ENCODE data around the gene KLK14. TPM values are rescaled to one million over a fixed set of nuclear protein-coding genes. Genes with fewer than 3 reads are reported as not detected.

KLK14 gene
- total RNA-seq, 4 donors from 2014 or later: 0.82 TPM; not detected in 3

GRCh38 chr19:51031880-51032225 lies 50.8 kb downstream of the KLK14 start:
- Histone ChIP-seq H3K27me3 (peaks cover 20% of the 10 kb centered on the region), H3K36me3 (no peaks in the 10 kb centered on the region), H3K27ac (no peak overlapping the region), H3K9me3 (no peaks in the 10 kb centered on the region), H3K4me3 (no peak overlapping the region), H3K4me1 (no peaks in the 10 kb centered on the region)
- intact Hi-C loops (cut with DNase I; ENCODE audit: low total_unique reads) (no loop called here), in situ Hi-C loops (cut with MboI; ENCODE audit: low pct_ligation_motif_present in 1 of 4, low pct_unique_long_range_greater_than_20kb in 1 of 4, low sequenced_read_pairs in 3 of 4) (no loop called here)
- no peak for DNase-seq
- TF ChIP-seq EP300 (IDR thresholded peaks at IDR 0.05; ENCODE audit: low read depth): no peak
- no peak for TF ChIP-seq CTCF (IDR thresholded peaks at IDR 0.05)
- TF ChIP-seq POLR2A (IDR thresholded peaks at IDR 0.05): no peak
- TF ChIP-seq POLR2AphosphoS5 (IDR thresholded peaks at IDR 0.05): no peak
- 94 to 100% methylated on average over 4 to 18 of the region's 28 CpGs for WGBS, 2 donors (ENCODE audit: low coverage in 1 of 2)

- intact Hi-C loops (cut with DNase I; ENCODE audit: low total_unique reads) (no loop called here), in situ Hi-C loops (cut with MboI; ENCODE audit: low pct_ligation_motif_present in 1 of 4, low pct_unique_long_range_greater_than_20kb in 1 of 4, low sequenced_read_pairs in 3 of 4) (no loop called here)
- Histone ChIP-seq H3K27ac (no peak overlapping the region), H3K9me3 (no peaks in the 10 kb centered on the region), H3K4me3 (no peak overlapping the region), H3K36me3 (no peaks in the 10 kb centered on the region), H3K27me3 (peaks cover 25% of the 10 kb centered on the region), H3K4me1 (no peaks in the 10 kb centered on the region)
- TF ChIP-seq CTCF (IDR thresholded peaks at IDR 0.05): no peak
- no peak for TF ChIP-seq EP300 (IDR thresholded peaks at IDR 0.05; ENCODE audit: low read depth)
- TF ChIP-seq POLR2A (IDR thresholded peaks at IDR 0.05): no peak
- TF ChIP-seq POLR2AphosphoS5 (IDR thresholded peaks at IDR 0.05): no peak
- no peak for DNase-seq
- 81 to 82% methylated on average over 5 to 7 of the region's 7 CpGs for WGBS, 2 donors (ENCODE audit: low coverage in 1 of 2)
These were observed 51.3 kb downstream of the KLK14 start for GRCh38 chr19:51031220-51031879.

- TF ChIP-seq POLR2AphosphoS5 (IDR thresholded peaks at IDR 0.05) (no peak), POLR2A (IDR thresholded peaks at IDR 0.05) (no peak), CTCF (IDR thresholded peaks at IDR 0.05) (no peak), EP300 (IDR thresholded peaks at IDR 0.05; ENCODE audit: low read depth) (no peak)
- Histone ChIP-seq H3K27ac (no peak overlapping the region), H3K4me3 (no peak overlapping the region), H3K4me1 (no peaks in the 10 kb centered on the region), H3K27me3 (peaks cover 32% of the 10 kb centered on the region), H3K36me3 (no peaks in the 10 kb centered on the region), H3K9me3 (no peaks in the 10 kb centered on the region)
- WGBS, 2 donors (ENCODE audit: low coverage in 1 of 2): 74 to 100% methylated on average over 2 to 13 of the region's 13 CpGs
- in situ Hi-C loops (cut with MboI; ENCODE audit: low pct_ligation_motif_present in 1 of 4, low pct_unique_long_range_greater_than_20kb in 1 of 4, low sequenced_read_pairs in 3 of 4): no loop called here
- DNase-seq: no peak
- intact Hi-C loops (cut with DNase I; ENCODE audit: low total_unique reads): no loop called here
These were observed 52.1 kb downstream of the KLK14 start for GRCh38 chr19:51030631-51031030.

- intact Hi-C loops (cut with DNase I; ENCODE audit: low total_unique reads): no loop called here
- no peak overlapping the region for H3K27ac ChIP-seq
- DNase-seq: no peak
- H3K36me3 ChIP-seq: no peaks in the 10 kb centered on the region
- no peak overlapping the region for H3K4me3 ChIP-seq
- WGBS, 2 donors (ENCODE audit: low coverage in 1 of 2): 17 to 72% methylated on average over 1 to 2 of the region's 2 CpGs
- no peak for TF ChIP-seq CTCF (IDR thresholded peaks at IDR 0.05)
- TF ChIP-seq EP300 (IDR thresholded peaks at IDR 0.05; ENCODE audit: low read depth): no peak
- TF ChIP-seq POLR2AphosphoS5 (IDR thresholded peaks at IDR 0.05): no peak
- TF ChIP-seq POLR2A (IDR thresholded peaks at IDR 0.05): no peak
- H3K27me3 ChIP-seq: peaks cover 42% of the 10 kb centered on the region
- no peaks in the 10 kb centered on the region for H3K4me1 ChIP-seq
- no peaks in the 10 kb centered on the region for H3K9me3 ChIP-seq
- in situ Hi-C loops (cut with MboI; ENCODE audit: low pct_ligation_motif_present in 1 of 4, low pct_unique_long_range_greater_than_20kb in 1 of 4, low sequenced_read_pairs in 3 of 4): no loop called here
These were observed 53.0 kb downstream of the KLK14 start for GRCh38 chr19:51029718-51030117.

Other genes with a start within 250 kb of the KLK14 start
- gene KLK15, start 249.3 kb downstream of the KLK14 start, total RNA-seq: 1 to 10 TPM in 2 of 4 donors, not detected in 2; 1.3 to 3.8 TPM
- 10 to 100 TPM in 1 of 4 donors, 1 to 10 TPM in 3; 2.9 to 66.9 (median 4.9) TPM for gene KLK3, start 228.0 kb downstream of the KLK14 start, total RNA-seq
- gene KLK2, start 209.4 kb downstream of the KLK14 start, total RNA-seq: 1 to 10 TPM in 1 of 4 donors, not detected in 3; 3.8 TPM
- gene KLK4, start 171.5 kb downstream of the KLK14 start, total RNA-seq: 1 to 10 TPM in 1 of 4 donors, not detected in 3; 3.0 TPM
- not detected for gene KLK5, start 129.8 kb downstream of the KLK14 start, total RNA-seq
- gene KLK6, start 113.3 kb downstream of the KLK14 start, total RNA-seq: not detected
- not detected for gene KLK7, start 99.0 kb downstream of the KLK14 start, total RNA-seq
- gene KLK8, start 81.3 kb downstream of the KLK14 start, total RNA-seq: not detected
- 1 to 10 TPM in 1 of 4 donors, under 1 TPM in 1, not detected in 2; 0.27 to 1.3 TPM for gene KLK10, start 63.2 kb downstream of the KLK14 start, total RNA-seq
- under 1 TPM in 2 of 4 donors, not detected in 2; 0.55 to 0.79 TPM for gene KLK11, start 56.3 kb downstream of the KLK14 start, total RNA-seq
- gene KLK12, start 47.9 kb downstream of the KLK14 start, total RNA-seq: under 1 TPM in 1 of 4 donors, not detected in 3; 0.41 TPM
- gene KLK13, start 17.8 kb downstream of the KLK14 start, total RNA-seq: 1 to 10 TPM in 1 of 4 donors, not detected in 3; 3.3 TPM
- 10 to 100 TPM in 1 of 4 donors, 1 to 10 TPM in 3; 3.4 to 35.4 (median 7.3) TPM for gene CTU1, start 25.5 kb upstream of the KLK14 start, total RNA-seq
- 1 to 10 TPM in 2 of 4 donors, not detected in 2; 2.0 to 2.2 TPM for gene SIGLEC9, start 42.0 kb upstream of the KLK14 start, total RNA-seq
- 1 to 10 TPM in 1 of 4 donors, under 1 TPM in 1, not detected in 2; 0.82 to 2.1 TPM for gene SIGLEC7, start 59.4 kb upstream of the KLK14 start, total RNA-seq
- 1 to 10 TPM in 2 of 4 donors, not detected in 2; 2.5 to 2.6 TPM for gene CD33, start 142.2 kb upstream of the KLK14 start, total RNA-seq
- not detected for gene SIGLECL1, start 168.2 kb upstream of the KLK14 start, total RNA-seq
- under 1 TPM in 1 of 4 donors, not detected in 3; 0.27 TPM for gene IGLON5, start 228.8 kb upstream of the KLK14 start, total RNA-seq